ENCODE measurements around the gene CD63.

Gene CD63

GRCh38 chr12:55704824-55705718 lies 23.7 kb downstream of the CD63 start:
- no peak overlapping the region for H3K4me3 ChIP-seq (ENCODE audit: low read length)
- no peak for DNase-seq (ENCODE audit: low read depth)
- no peak for TF ChIP-seq CTCF (IDR thresholded peaks at IDR 0.05; ENCODE audit: insufficient read depth, low read depth, low read length, missing control alignments)

- no peak for TF ChIP-seq CTCF (IDR thresholded peaks at IDR 0.05; ENCODE audit: insufficient read depth, low read depth, low read length, missing control alignments)
- DNase-seq (ENCODE audit: low read depth): no peak
- no peak overlapping the region for H3K4me3 ChIP-seq (ENCODE audit: low read length)
Observed at GRCh38 chr12:55703901-55704761, 24.7 kb downstream of the CD63 start.

DNA sequence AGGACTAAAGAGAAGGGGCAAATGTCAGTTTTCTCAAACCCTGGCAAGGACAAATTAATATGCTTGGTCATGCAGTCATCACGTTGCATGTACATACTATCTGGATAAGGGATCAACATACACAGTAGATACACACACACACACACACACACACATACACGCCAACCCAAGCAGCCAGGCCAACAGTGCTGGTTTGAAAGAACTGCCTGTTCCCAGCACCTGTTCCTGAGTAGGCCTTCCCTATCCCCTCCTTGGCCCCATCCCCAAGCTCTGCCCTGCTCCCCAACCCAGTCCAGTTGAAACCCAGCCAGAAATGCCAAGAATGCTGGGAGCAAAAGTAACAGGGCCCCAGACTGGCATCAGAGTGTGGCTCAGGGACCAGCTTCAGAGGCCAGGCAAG lies 25.5 kb downstream of the CD63 start:
- no peak for DNase-seq (ENCODE audit: low read depth)
- H3K4me3 ChIP-seq (ENCODE audit: low read length): no peak overlapping the region
- no peak for TF ChIP-seq CTCF (IDR thresholded peaks at IDR 0.05; ENCODE audit: insufficient read depth, low read depth, low read length, missing control alignments)

GRCh38 chr12:55702861-55703260 lies 25.9 kb downstream of the CD63 start:
- DNase-seq (ENCODE audit: low read depth): no peak
- H3K4me3 ChIP-seq (ENCODE audit: low read length): no peak overlapping the region
- no peak for TF ChIP-seq CTCF (IDR thresholded peaks at IDR 0.05; ENCODE audit: insufficient read depth, low read depth, low read length, missing control alignments)

- no peak for TF ChIP-seq CTCF (IDR thresholded peaks at IDR 0.05; ENCODE audit: insufficient read depth, low read depth, low read length, missing control alignments)
- DNase-seq (ENCODE audit: low read depth): peak; percentile 42
Observed at GRCh38 chr12:55700255-55701018, 28.4 kb downstream of the CD63 start.

GRCh38 chr12:55699471-55700055 lies 29.2 kb downstream of the CD63 start:
- H3K4me3 ChIP-seq (ENCODE audit: low read length): no peak overlapping the region
- DNase-seq (ENCODE audit: low read depth): no peak
- TF ChIP-seq CTCF (IDR thresholded peaks at IDR 0.05; ENCODE audit: insufficient read depth, low read depth, low read length, missing control alignments): no peak

More at GRCh38 chr12:55700255-55701018, 28.4 kb downstream of the CD63 start:
- H3K4me3 ChIP-seq (ENCODE audit: low read length): no peak overlapping the region

Measured in epithelial cell of esophagus (primary cell).